Measurements from ENCODE around the gene PRUNE1.

GRCh38 chr1:151056149-151056548 lies 47.9 kb downstream of the PRUNE1 start:
- TF ChIP-seq CTCF (IDR thresholded peaks at IDR 0.05), result no peak
- no peak for TF ChIP-seq POLR2A (IDR thresholded peaks at IDR 0.05)
- no peak for TF ChIP-seq POLR2AphosphoS5 (IDR thresholded peaks at IDR 0.05)
- no peak for TF ChIP-seq EP300 (IDR thresholded peaks at IDR 0.05)
